Osteocyte (in vitro differentiated cells): Measurements from ENCODE around the gene TPCN2. TPM values are rescaled to one million over a fixed set of nuclear protein-coding genes. Genes with fewer than 3 reads are reported as not detected.

Experiments used
- DNase-seq: peaks from one replicate; pipeline ENCODE4 v3.0.0; 2021; ENCODE audit warnings: mixed read lengths; ENCODE audit not compliant: unreplicated experiment; ENCODE audit errors: extremely low spot score
- H3K27ac Mint-ChIP-seq: one replicate; pipeline ENCODE4 v1.8.0; 2021; ENCODE audit warnings: mild to moderate bottlenecking, mixed read lengths; ENCODE audit not compliant: unreplicated experiment
- H3K27me3 Mint-ChIP-seq: one replicate; pipeline ENCODE4 v1.8.0; 2021; ENCODE audit warnings: mixed read lengths; ENCODE audit not compliant: unreplicated experiment
- H3K36me3 Mint-ChIP-seq: one replicate; pipeline ENCODE4 v1.8.0; 2021; ENCODE audit warnings: mixed read lengths; ENCODE audit not compliant: unreplicated experiment
- H3K4me1 Mint-ChIP-seq: one replicate; pipeline ENCODE4 v1.8.0; 2021; ENCODE audit warnings: mixed read lengths; ENCODE audit not compliant: unreplicated experiment
- H3K4me3 Mint-ChIP-seq: one replicate; pipeline ENCODE4 v1.8.0; 2021; ENCODE audit warnings: mild to moderate bottlenecking, moderate library complexity, mixed read lengths; ENCODE audit not compliant: unreplicated experiment
- H3K9me3 Mint-ChIP-seq: one replicate; pipeline ENCODE4 v1.8.0; 2021; ENCODE audit warnings: mixed read lengths; ENCODE audit not compliant: unreplicated experiment
- CTCF ChIP-seq: fragments of 200-600 bp; sonication (generic); IDR thresholded peaks from 2 replicates; pipeline ENCODE4 v1.5.0; 2021; ENCODE audit warnings: antibody characterized with exemption, mild to moderate bottlenecking, moderate library complexity
- total RNA-seq: library from RNA; stranded (reverse); gene quantifications from 2 replicates; pipeline ENCODE4 v1.2.1, GENCODE V29; 2021

The TPCN2 gene
- total RNA-seq, 1 donor from 2014 or later: 22.4 TPM

DNA sequence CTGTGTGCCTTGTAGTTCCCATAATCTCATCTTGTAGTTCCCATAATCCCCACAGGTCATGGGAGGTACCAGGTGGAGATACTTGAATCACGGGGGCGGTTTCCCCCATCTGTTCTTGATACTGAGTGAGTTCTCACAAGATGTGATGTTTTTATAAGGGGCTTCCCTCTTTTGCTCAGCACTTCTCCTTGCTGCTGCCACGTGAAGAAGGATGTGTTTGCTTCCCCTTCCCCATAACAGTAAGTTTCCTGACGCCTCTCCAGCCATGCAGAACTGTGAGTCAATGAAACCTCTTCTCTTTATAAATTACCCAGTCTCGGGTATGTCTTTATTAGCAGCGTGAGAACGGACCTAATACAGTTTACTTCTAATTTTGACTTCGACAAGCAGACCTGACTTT, 93.0 kb downstream of the TPCN2 start:
- Mint-ChIP-seq H3K9me3 (peaks cover 12% of the 10 kb centered on the region), H3K4me1 (peaks cover 16% of the 10 kb centered on the region)
- DNase-seq: no peak

DNA sequence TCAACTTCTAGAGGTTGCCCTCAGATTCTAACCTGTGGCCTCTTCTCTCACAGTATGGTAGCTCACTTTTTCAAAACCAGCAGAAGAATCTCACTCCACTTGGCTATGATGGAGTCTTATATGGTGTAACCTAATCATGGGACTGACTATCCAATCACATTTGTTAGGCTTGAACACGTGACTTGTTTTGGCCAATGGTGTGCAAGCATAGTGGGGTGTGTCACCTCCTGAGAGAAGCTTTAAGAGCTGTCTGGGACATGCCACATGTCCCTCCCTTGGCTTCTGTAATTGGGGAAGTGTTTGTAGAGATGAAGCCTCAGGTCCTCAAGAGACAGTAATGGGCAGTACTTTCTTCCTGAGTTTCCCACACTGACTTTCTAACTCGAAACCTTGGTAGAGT, 94.2 kb downstream of the TPCN2 start:
- Mint-ChIP-seq H3K27ac (no peak overlapping the region), H3K36me3 (peaks cover 9% of the 10 kb centered on the region), H3K9me3 (peaks cover 12% of the 10 kb centered on the region), H3K4me3 (no peak overlapping the region), H3K4me1 (peaks cover 16% of the 10 kb centered on the region), H3K27me3 (no peaks in the 10 kb centered on the region)
- TF ChIP-seq CTCF: no peak
- no peak for DNase-seq

More for the DNA sequence above, 93.0 kb downstream of the TPCN2 start:
- TF ChIP-seq CTCF: no peak
- H3K27ac Mint-ChIP-seq: no peak overlapping the region
- H3K4me3 Mint-ChIP-seq: no peak overlapping the region
- H3K27me3 Mint-ChIP-seq: no peaks in the 10 kb centered on the region
- H3K36me3 Mint-ChIP-seq: peaks cover 9% of the 10 kb centered on the region

GRCh38 chr11:69144316-69145049, 95.8 kb downstream of the TPCN2 start:
- H3K27me3 Mint-ChIP-seq: no peaks in the 10 kb centered on the region
- H3K9me3 Mint-ChIP-seq: peaks cover 12% of the 10 kb centered on the region
- DNase-seq: no peak
- no peak for TF ChIP-seq CTCF
- no peak overlapping the region for H3K4me3 Mint-ChIP-seq
- peaks cover 11% of the 10 kb centered on the region for H3K36me3 Mint-ChIP-seq
- H3K4me1 Mint-ChIP-seq: peaks cover 9% of the 10 kb centered on the region
- H3K27ac Mint-ChIP-seq: no peak overlapping the region

DNA sequence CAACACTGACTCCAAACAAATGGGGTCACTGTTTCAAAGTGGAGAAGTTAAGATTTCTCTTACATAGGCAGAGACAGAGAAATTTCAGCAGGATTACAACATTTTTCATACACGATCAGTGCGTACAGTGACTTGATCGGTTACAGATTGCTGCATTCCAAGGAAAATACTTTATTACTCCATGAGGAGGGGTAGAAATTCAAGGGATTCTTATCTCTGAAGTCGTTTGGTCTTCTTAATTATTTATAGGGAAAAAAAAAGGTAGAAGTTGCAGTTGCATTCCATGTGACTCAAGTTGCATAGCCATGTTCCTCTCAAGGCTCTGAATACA, 96.3 kb downstream of the TPCN2 start:
- H3K27me3 Mint-ChIP-seq: no peaks in the 10 kb centered on the region
- DNase-seq: no peak
- no peak for TF ChIP-seq CTCF
- peaks cover 9% of the 10 kb centered on the region for H3K4me1 Mint-ChIP-seq
- peaks cover 11% of the 10 kb centered on the region for H3K36me3 Mint-ChIP-seq
- no peak overlapping the region for H3K27ac Mint-ChIP-seq
- peaks cover 12% of the 10 kb centered on the region for H3K9me3 Mint-ChIP-seq
- H3K4me3 Mint-ChIP-seq: no peak overlapping the region

DNA sequence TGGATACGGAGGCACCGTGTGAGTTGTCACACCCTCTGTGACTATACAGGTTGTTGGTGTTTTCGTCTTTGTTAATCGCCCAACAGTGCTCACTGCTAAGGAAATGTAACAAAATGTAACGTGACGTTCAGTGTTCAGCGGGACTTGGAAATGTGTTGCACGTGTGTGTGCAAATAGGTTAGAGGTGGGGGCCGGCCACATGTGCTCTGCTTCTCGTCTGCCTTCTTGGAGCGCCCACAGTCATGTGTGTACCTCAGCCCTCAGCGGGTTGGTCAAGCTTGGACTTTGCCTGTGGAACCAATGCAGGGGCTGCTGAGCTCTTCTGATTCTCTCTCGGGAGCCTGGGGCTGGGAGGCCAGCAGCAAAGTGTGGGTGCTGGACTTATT, 99.6 kb downstream of the TPCN2 start:
- H3K27ac Mint-ChIP-seq: no peak overlapping the region
- DNase-seq: no peak
- H3K4me3 Mint-ChIP-seq: no peak overlapping the region
- peaks cover 18% of the 10 kb centered on the region for H3K4me1 Mint-ChIP-seq
- H3K9me3 Mint-ChIP-seq: peaks cover 20% of the 10 kb centered on the region
- no peaks in the 10 kb centered on the region for H3K27me3 Mint-ChIP-seq
- H3K36me3 Mint-ChIP-seq: peaks cover 14% of the 10 kb centered on the region
- TF ChIP-seq CTCF: no peak
